Measurements from ENCODE around the gene RALGAPA2. TPM values are rescaled to one million over a fixed set of nuclear protein-coding genes. Genes with fewer than 3 reads are reported as not detected.

The RALGAPA2 gene
- total RNA-seq, 4 donors from 2014 or later, result 35.1 to 109 (median 59.6) TPM

GRCh38 chr20:20344476-20344875, 368.0 kb downstream of the RALGAPA2 start:
- DNase-seq (ENCODE audit: low spot score) (no peak), ATAC-seq (ENCODE audit: low FRiP score) (no peak)
- no peak for TF ChIP-seq CTCF (IDR thresholded peaks at IDR 0.05)

- no peak for TF ChIP-seq CTCF (IDR thresholded peaks at IDR 0.05)
- no peak for ATAC-seq (ENCODE audit: low FRiP score)
- DNase-seq (ENCODE audit: low spot score), result no peak
Measured at GRCh38 chr20:20343932-20344331, 368.5 kb downstream of the RALGAPA2 start.

Small RNAs within 50 kb of the gene (small RNA-seq; reads per million reads assigned to genes)
- gene EIF4E2P1 (not detected), gene RN7SL607P (not detected)
